HepG2 (cell line): ENCODE measurements around the gene DHX34. TPM values are rescaled to one million over a fixed set of nuclear protein-coding genes. Genes with fewer than 3 reads are reported as not detected.
A peak's percentile ranks its signal among the peaks of the same experiment; 100 is the strongest.

Source experiments
- KLF6 ChIP-seq: IDR thresholded peaks from 2 replicates; pipeline ENCODE4 v1.8.0; 2016; ENCODE audit warnings: missing biosample characterization, missing genetic modification reagents
- SP4 ChIP-seq: sonication (generic); formaldehyde crosslinking; IDR thresholded peaks from 2 replicates; pipeline ENCODE4 v1.8.1; 2023; ENCODE audit warnings: mild to moderate bottlenecking, missing genetic modification reagents
- ZNF274 ChIP-seq: sonication (generic); formaldehyde crosslinking; IDR thresholded peaks from 2 replicates; pipeline ENCODE4 v1.5.1; 2020; ENCODE audit warnings: mild to moderate bottlenecking, missing genetic modification reagents
- ZNF460 ChIP-seq: sonication (generic); formaldehyde crosslinking; IDR thresholded peaks from 2 replicates; pipeline ENCODE4 v1.5.1; 2020; ENCODE audit warnings: missing genetic modification reagents, mild to moderate bottlenecking, borderline replicate concordance
- ZNF501 ChIP-seq: sonication (generic); formaldehyde crosslinking; IDR thresholded peaks from 2 replicates; pipeline ENCODE4 v1.5.1; 2020; ENCODE audit warnings: mild to moderate bottlenecking, moderate library complexity, missing genetic modification reagents
- ZNF563 ChIP-seq: sonication (generic); formaldehyde crosslinking; IDR thresholded peaks from 2 replicates; pipeline ENCODE4 v1.8.0; 2022; ENCODE audit warnings: mild to moderate bottlenecking, moderate library complexity, missing genetic modification reagents
- polyA plus RNA-seq, 8 experiments: library from polyadenylated mRNA; depleted of rRNA in 3 of 8; stranded (reverse) in 7 of 8; unstranded in 1 of 8; fragments of >200 nt; fragmentation: Illumina TruSeq in 4 of 8; extraction: Trizol in 4 of 8; gene quantifications; 2 replicates each; pipeline versions ENCODE4 v1.2.1 to v1.2.3, GENCODE V29; 2011 to 2016; ENCODE audit warnings: low read depth in 4 of 8, missing spikeins in 1 of 8, mixed read lengths in 1 of 8; ENCODE audit not compliant: insufficient read depth in 1 of 8
- total RNA-seq, 5 experiments: library from RNA; depleted of rRNA; stranded (reverse); fragments of >200 nt; fragmentation: Illumina TruSeq; extraction: Trizol; gene quantifications; 2 replicates each; pipeline ENCODE4 v1.2.3, GENCODE V29; 2016; ENCODE audit warnings: low read depth in 1 of 5
- TF ChIP-seq, protein P1 (sequence below): sonication (generic); formaldehyde crosslinking; IDR thresholded peaks from 2 replicates; pipeline ENCODE4 v1.4.0; 2020; ENCODE audit warnings: mild to moderate bottlenecking, missing genetic modification reagents, borderline replicate concordance
- TF ChIP-seq, protein P2 (sequence below), 2 experiments: sonication (generic) in 1 of 2; formaldehyde crosslinking in 1 of 2; IDR thresholded peaks; 2 replicates each; pipeline versions ENCODE4 v1.4.0 to v1.6.1; 2016 to 2020; ENCODE audit warnings: borderline replicate concordance in 1 of 2, low read depth in 1 of 2, mild to moderate bottlenecking in 1 of 2, missing genetic modification reagents in 1 of 2
- TF ChIP-seq, protein P3 (sequence below): sonication (generic); formaldehyde crosslinking; IDR thresholded peaks from 2 replicates; pipeline ENCODE4 v1.4.0; 2020; ENCODE audit warnings: missing genetic modification reagents, mild to moderate bottlenecking, borderline replicate concordance
- TF ChIP-seq, protein P4 (sequence below): sonication (generic); formaldehyde crosslinking; IDR thresholded peaks from 2 replicates; pipeline ENCODE4 v1.4.0; 2020; ENCODE audit warnings: missing genetic modification reagents

The DHX34 gene
- total and polyA plus RNA-seq, 2 of the 13 experiments (the other 11 are each of a cell fraction or from before 2014, with no cell fraction given), result 9.2 to 12.0 TPM

DNA sequence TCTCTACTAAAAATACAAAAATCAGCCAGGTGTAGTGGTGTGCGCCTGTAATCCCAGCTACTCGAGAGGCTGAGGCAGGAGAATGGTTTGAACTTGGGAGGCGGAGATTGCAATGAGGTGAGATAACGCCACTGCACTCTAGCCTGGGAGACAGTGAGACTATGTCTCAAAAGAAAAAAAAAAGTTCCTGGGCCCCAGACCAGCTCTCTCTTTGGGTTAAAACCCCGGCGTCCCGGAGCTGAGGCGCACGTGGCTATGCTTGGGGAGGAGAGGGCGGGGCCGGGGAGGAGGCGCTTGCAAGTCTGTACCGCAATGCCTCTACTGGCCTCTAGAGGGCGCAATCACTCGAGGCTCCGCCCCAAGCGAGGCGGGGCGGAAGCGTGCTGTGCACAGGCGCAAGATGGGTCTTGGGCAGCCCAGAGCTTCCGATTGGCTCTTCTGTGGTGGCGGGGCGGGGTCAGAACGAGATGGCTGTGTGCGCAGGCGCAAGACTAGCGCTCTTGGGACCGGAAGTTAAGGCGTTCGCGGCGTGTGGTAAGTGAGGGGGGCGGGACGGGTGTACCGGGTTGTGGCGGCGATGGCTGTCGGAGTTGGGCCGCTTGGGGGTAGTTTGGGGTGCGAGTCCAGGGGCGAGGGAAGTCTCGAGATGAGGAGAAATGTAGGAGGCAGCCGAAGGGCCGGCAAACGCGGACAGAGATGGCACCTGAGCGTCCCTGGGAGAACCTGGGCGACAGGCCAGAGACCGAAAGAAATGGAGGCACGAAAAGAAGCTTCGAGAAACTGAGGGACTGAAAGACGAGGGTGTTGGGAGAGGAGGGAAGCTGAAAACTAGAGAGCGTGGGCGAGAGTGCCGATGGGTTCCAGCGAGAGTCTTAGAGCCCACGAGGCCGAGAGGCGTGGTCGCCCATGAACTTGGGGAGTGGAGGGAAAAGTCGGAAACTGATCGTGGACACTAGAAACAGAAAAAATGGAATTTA, at the start of gene DHX34 (continued):
- TF ChIP-seq, protein P1, sequence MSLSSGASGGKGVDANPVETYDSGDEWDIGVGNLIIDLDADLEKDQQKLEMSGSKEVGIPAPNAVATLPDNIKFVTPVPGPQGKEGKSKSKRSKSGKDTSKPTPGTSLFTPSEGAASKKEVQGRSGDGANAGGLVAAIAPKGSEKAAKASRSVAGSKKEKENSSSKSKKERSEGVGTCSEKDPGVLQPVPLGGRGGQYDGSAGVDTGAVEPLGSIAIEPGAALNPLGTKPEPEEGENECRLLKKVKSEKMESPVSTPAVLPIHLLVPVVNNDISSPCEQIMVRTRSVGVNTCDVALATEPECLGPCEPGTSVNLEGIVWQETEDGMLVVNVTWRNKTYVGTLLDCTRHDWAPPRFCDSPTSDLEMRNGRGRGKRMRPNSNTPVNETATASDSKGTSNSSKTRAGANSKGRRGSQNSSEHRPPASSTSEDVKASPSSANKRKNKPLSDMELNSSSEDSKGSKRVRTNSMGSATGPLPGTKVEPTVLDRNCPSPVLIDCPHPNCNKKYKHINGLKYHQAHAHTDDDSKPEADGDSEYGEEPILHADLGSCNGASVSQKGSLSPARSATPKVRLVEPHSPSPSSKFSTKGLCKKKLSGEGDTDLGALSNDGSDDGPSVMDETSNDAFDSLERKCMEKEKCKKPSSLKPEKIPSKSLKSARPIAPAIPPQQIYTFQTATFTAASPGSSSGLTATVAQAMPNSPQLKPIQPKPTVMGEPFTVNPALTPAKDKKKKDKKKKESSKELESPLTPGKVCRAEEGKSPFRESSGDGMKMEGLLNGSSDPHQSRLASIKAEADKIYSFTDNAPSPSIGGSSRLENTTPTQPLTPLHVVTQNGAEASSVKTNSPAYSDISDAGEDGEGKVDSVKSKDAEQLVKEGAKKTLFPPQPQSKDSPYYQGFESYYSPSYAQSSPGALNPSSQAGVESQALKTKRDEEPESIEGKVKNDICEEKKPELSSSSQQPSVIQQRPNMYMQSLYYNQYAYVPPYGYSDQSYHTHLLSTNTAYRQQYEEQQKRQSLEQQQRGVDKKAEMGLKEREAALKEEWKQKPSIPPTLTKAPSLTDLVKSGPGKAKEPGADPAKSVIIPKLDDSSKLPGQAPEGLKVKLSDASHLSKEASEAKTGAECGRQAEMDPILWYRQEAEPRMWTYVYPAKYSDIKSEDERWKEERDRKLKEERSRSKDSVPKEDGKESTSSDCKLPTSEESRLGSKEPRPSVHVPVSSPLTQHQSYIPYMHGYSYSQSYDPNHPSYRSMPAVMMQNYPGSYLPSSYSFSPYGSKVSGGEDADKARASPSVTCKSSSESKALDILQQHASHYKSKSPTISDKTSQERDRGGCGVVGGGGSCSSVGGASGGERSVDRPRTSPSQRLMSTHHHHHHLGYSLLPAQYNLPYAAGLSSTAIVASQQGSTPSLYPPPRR (CRISPR knock-in tag), result peak; percentile 27; the same call in 1 of the 2 replicates
- peak; percentile 54; the same call in 1 of the 2 replicates for TF ChIP-seq ZNF274
- TF ChIP-seq KLF6, result peak; percentile 20; the same call in 1 of the 2 replicates
- TF ChIP-seq, protein P2, sequence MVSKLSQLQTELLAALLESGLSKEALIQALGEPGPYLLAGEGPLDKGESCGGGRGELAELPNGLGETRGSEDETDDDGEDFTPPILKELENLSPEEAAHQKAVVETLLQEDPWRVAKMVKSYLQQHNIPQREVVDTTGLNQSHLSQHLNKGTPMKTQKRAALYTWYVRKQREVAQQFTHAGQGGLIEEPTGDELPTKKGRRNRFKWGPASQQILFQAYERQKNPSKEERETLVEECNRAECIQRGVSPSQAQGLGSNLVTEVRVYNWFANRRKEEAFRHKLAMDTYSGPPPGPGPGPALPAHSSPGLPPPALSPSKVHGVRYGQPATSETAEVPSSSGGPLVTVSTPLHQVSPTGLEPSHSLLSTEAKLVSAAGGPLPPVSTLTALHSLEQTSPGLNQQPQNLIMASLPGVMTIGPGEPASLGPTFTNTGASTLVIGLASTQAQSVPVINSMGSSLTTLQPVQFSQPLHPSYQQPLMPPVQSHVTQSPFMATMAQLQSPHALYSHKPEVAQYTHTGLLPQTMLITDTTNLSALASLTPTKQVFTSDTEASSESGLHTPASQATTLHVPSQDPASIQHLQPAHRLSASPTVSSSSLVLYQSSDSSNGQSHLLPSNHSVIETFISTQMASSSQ (IDR thresholded peaks at IDR 0.05; ENCODE audit: low read depth), result no peak
- TF ChIP-seq, protein P2 (CRISPR knock-in tag; IDR thresholded peaks at IDR 0.05; ENCODE audit: borderline replicate concordance), result 0 out of 2 replicates have a peak, but pooled peaks have one; percentile 24
- TF ChIP-seq SP4, result peak; percentile 94
- TF ChIP-seq ZNF501 (CRISPR knock-in tag), result peak; percentile 81
- TF ChIP-seq, protein P3, sequence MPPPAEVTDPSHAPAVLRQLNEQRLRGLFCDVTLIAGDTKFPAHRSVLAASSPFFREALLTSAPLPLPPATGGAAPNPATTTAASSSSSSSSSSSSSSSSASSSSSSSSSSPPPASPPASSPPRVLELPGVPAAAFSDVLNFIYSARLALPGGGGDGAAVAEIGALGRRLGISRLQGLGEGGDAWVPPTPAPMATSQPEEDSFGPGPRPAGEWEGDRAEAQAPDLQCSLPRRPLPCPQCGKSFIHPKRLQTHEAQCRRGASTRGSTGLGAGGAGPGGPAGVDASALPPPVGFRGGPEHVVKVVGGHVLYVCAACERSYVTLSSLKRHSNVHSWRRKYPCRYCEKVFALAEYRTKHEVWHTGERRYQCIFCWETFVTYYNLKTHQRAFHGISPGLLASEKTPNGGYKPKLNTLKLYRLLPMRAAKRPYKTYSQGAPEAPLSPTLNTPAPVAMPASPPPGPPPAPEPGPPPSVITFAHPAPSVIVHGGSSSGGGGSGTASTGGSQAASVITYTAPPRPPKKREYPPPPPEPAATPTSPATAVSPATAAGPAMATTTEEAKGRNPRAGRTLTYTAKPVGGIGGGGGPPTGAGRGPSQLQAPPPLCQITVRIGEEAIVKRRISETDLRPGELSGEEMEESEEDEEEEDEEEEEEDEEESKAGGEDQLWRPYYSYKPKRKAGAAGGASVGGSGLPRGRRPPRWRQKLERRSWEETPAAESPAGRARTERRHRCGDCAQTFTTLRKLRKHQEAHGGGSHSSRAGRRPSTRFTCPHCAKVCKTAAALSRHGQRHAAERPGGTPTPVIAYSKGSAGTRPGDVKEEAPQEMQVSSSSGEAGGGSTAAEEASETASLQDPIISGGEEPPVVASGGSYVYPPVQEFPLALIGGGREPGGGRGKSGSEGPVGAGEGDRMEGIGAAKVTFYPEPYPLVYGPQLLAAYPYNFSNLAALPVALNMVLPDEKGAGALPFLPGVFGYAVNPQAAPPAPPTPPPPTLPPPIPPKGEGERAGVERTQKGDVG, result peak; percentile 84; the same call in 1 of the 2 replicates
- TF ChIP-seq, protein P4, sequence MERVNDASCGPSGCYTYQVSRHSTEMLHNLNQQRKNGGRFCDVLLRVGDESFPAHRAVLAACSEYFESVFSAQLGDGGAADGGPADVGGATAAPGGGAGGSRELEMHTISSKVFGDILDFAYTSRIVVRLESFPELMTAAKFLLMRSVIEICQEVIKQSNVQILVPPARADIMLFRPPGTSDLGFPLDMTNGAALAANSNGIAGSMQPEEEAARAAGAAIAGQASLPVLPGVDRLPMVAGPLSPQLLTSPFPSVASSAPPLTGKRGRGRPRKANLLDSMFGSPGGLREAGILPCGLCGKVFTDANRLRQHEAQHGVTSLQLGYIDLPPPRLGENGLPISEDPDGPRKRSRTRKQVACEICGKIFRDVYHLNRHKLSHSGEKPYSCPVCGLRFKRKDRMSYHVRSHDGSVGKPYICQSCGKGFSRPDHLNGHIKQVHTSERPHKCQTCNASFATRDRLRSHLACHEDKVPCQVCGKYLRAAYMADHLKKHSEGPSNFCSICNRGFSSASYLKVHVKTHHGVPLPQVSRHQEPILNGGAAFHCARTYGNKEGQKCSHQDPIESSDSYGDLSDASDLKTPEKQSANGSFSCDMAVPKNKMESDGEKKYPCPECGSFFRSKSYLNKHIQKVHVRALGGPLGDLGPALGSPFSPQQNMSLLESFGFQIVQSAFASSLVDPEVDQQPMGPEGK (CRISPR knock-in tag), result 0 out of 2 replicates have a peak, but pooled peaks have one; percentile 36
- no peak for TF ChIP-seq ZNF460
- peak; percentile 73; the same call in 1 of the 2 replicates for TF ChIP-seq ZNF563 (CRISPR knock-in tag)
